ENCODE data around the gene CRACR2A. TPM values are rescaled to one million over a fixed set of nuclear protein-coding genes. Genes with fewer than 3 reads are reported as not detected.

Gene CRACR2A
- total RNA-seq, 4 donors from 2014 or later: 4.8 to 18.2 (median 10.6) TPM

DNA sequence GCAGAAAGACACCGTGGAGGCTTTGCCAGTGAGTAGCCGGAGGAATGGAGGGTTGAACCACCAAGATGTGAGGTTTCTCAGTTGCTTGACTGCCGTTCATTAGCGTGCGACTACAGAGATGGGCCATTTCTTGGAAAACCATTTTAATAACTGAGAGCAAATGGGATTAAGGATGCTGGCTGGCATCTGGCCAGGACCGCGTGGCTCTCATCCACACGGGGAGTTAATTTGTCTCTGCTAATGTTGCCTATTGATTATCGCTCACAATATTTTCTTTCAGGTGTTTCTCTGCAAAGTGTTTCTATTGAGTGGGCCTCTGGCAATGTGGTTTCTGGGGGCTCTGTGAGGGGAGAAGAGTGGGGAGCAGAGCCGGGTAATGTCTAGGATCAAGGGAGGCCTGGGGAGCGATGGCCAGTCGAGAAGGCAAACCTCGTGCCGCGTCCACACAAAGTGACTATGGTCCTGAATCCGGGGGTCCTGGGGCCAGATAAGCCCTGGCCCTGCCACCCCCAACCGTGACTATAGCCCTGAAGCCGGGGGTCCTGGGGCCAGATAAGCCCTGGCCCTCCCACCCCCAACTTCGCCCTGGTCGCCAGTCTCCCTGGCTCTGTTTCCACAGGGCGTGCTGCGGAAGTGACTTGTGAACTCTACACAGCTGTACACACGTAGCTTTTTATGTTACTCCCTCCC is 151.3 kb downstream of the CRACR2A start:
- H3K9me3 ChIP-seq: no peaks in the 10 kb centered on the region
- TF ChIP-seq POLR2AphosphoS5 (IDR thresholded peaks at IDR 0.05): no peak
- no peak for TF ChIP-seq POLR2A (IDR thresholded peaks at IDR 0.05)
- TF ChIP-seq EP300 (IDR thresholded peaks at IDR 0.05): no peak
- TF ChIP-seq, protein P1, sequence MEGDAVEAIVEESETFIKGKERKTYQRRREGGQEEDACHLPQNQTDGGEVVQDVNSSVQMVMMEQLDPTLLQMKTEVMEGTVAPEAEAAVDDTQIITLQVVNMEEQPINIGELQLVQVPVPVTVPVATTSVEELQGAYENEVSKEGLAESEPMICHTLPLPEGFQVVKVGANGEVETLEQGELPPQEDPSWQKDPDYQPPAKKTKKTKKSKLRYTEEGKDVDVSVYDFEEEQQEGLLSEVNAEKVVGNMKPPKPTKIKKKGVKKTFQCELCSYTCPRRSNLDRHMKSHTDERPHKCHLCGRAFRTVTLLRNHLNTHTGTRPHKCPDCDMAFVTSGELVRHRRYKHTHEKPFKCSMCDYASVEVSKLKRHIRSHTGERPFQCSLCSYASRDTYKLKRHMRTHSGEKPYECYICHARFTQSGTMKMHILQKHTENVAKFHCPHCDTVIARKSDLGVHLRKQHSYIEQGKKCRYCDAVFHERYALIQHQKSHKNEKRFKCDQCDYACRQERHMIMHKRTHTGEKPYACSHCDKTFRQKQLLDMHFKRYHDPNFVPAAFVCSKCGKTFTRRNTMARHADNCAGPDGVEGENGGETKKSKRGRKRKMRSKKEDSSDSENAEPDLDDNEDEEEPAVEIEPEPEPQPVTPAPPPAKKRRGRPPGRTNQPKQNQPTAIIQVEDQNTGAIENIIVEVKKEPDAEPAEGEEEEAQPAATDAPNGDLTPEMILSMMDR (IDR thresholded peaks at IDR 0.05): no peak
- DNase-seq (ENCODE audit: low spot score in 2 of 2): no peak
- no peak overlapping the region for H3K27ac ChIP-seq
- H3K36me3 ChIP-seq: no peaks in the 10 kb centered on the region
- no peak overlapping the region for H3K4me3 ChIP-seq
- H3K27me3 ChIP-seq: peaks cover 47% of the 10 kb centered on the region
- WGBS: 74% methylated on average over 23 of the region's 23 CpGs
- peaks cover 13% of the 10 kb centered on the region for H3K4me1 ChIP-seq

DNA sequence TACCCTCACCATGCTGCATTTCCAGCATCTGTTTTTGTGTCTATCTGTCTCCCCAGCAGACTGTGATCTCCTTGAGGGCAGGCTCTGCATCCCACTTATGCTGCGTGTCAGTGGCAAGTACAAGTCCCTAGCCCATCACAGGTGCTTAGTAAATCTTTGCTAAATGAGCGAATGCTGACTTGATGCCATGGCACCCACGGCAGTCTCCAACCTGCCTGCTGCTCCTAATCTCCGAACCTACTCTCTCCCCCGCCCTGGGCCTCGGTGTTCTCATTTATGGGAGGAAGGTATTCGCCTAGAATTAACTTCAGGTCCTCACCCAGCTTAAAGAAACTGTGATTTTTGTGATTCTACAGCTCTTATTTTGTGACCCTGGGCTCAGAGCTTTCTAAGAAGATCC is 152.0 kb downstream of the CRACR2A start:
- no peak for DNase-seq (ENCODE audit: low spot score in 2 of 2)
- Histone ChIP-seq H3K4me1 (peaks cover 13% of the 10 kb centered on the region), H3K36me3 (no peaks in the 10 kb centered on the region), H3K27ac (no peak overlapping the region), H3K27me3 (peaks cover 47% of the 10 kb centered on the region), H3K9me3 (no peaks in the 10 kb centered on the region), H3K4me3 (no peak overlapping the region)
- WGBS: 64% methylated on average over 7 of the region's 7 CpGs
- TF ChIP-seq, protein P1 (IDR thresholded peaks at IDR 0.05): no peak
- TF ChIP-seq POLR2A (IDR thresholded peaks at IDR 0.05): no peak
- TF ChIP-seq EP300 (IDR thresholded peaks at IDR 0.05): no peak
- TF ChIP-seq POLR2AphosphoS5 (IDR thresholded peaks at IDR 0.05): no peak

DNA sequence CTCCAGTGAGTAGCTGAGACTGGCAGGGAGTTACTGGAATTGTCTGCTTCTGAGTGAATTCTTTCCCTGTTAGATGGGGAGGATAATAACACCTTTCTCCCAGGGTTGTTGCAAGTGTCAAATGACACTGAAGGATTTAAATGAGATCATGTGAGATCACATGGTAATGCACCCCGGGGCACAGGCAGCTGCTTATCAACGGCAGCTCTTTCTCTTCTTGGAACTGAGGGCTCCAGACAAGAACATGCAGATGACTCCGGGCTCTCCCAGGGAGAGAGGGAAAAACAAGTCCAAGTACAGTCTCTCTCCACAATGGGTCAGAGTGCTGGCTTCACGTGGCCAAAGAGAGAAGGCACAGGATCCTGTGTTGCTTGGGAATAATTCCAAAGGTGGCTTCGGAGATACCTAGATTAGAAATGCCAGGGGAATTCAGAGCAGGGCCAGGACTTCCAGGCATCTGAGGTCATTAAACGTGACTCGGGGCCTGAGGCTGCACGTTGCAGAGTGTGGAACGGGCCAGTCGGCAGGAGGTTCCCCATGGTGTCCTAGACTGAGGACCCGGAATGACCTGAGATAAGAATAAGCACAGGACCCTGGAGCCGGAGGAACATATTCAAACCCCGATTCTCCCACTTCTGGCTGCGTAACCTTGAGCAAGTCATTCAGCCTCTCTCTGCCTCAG is 152.7 kb downstream of the CRACR2A start:
- Histone ChIP-seq H3K36me3 (no peaks in the 10 kb centered on the region), H3K4me1 (peaks cover 13% of the 10 kb centered on the region), H3K27ac (no peak overlapping the region), H3K4me3 (no peak overlapping the region), H3K9me3 (no peaks in the 10 kb centered on the region), H3K27me3 (peaks cover 47% of the 10 kb centered on the region)
- DNase-seq (ENCODE audit: low spot score in 2 of 2): no peak
- 50% methylated on average over 14 of the region's 14 CpGs for WGBS
- TF ChIP-seq POLR2AphosphoS5 (IDR thresholded peaks at IDR 0.05) (no peak), EP300 (IDR thresholded peaks at IDR 0.05) (no peak)

DNA sequence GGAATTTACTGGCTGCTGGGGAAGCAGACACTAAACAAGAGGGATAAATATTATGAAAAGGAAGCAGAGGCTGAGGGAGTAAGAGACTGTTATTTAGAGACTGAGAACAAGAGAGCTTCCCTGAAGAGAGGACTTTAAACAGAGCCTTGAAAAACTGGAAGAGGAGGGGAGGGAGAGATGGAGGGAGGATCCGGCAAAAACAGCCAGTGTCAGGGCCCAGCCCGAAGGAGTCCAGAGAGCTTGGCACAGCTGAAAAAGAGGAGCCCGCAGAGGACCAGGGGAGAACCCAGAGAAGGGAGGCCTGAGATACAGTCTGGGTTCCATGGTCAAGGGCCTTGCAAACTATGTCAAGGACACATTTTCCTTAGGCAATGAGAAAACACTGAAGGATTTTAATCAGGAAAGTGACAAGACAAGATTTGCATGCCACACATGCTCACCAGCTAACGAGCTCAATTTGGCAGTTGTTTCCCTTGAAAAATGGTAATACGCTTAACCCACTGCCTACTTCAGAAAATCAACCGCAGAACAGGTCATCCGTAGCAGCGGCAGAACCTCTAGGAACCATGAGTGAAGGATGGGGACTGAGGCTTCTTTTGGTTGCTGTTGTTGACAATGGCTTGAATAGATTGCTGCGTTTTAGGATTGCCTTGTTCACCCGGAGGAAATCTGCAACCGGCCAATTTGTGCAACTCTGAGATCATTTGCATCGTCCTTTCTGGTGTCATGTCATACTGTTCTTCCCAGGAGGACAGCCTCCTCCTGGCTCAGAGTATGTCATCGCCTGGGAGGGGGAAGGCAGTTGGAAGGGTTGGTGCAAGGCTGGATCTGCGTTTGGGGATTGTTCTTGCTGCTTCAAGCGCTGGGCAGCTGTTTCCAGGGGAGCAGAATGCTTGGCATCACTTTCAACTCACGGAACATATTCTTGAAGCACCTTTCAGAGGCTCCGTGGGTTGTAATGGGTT is 153.7 kb downstream of the CRACR2A start:
- Histone ChIP-seq H3K27me3 (peaks cover 39% of the 10 kb centered on the region), H3K4me1 (peaks cover 3% of the 10 kb centered on the region), H3K4me3 (no peak overlapping the region), H3K36me3 (no peaks in the 10 kb centered on the region), H3K27ac (no peak overlapping the region), H3K9me3 (no peaks in the 10 kb centered on the region)
- 65% methylated on average over 17 of the region's 17 CpGs for WGBS
- TF ChIP-seq POLR2A (IDR thresholded peaks at IDR 0.05): no peak
- TF ChIP-seq POLR2AphosphoS5 (IDR thresholded peaks at IDR 0.05): no peak
- TF ChIP-seq, protein P1 (IDR thresholded peaks at IDR 0.05): no peak
- no peak for DNase-seq (ENCODE audit: low spot score in 2 of 2)

- no peaks in the 10 kb centered on the region for H3K36me3 ChIP-seq
- TF ChIP-seq POLR2A (IDR thresholded peaks at IDR 0.05) (no peak), POLR2AphosphoS5 (IDR thresholded peaks at IDR 0.05) (no peak), EP300 (IDR thresholded peaks at IDR 0.05) (no peak)
- TF ChIP-seq, protein P1 (IDR thresholded peaks at IDR 0.05): no peak
- 73% methylated on average over 6 of the region's 7 CpGs for WGBS
Measured at GRCh38 chr12:3597526-3598210, 155.2 kb downstream of the CRACR2A start.

More at GRCh38 chr12:3597526-3598210, 155.2 kb downstream of the CRACR2A start:
- Histone ChIP-seq H3K4me3 (no peak overlapping the region), H3K27ac (no peak overlapping the region), H3K9me3 (no peaks in the 10 kb centered on the region), H3K27me3 (peaks cover 27% of the 10 kb centered on the region), H3K4me1 (peaks cover 3% of the 10 kb centered on the region)
- no peak for DNase-seq (ENCODE audit: low spot score in 2 of 2)

Data from suprapubic skin (tissue), 4 donors.